SK-N-SH (cell line): ENCODE results near the gene GCH1. TPM values are rescaled to one million over a fixed set of nuclear protein-coding genes. Genes with fewer than 3 reads are reported as not detected.

Experiments used
- CTCF ChIA-PET: fragments of 300-600, 350-600 bp; formaldehyde crosslinking; extraction: SDS; loops from one replicate; lab custom pipeline; 2021; lab: Yijun Ruan, JAX
- POLR2A ChIA-PET: fragments of 350-600 bp; sonication (Branson Sonifier 250); formaldehyde crosslinking; extraction: SDS; loops from one replicate; lab custom pipeline; 2020; ENCODE audit warnings: antibody characterized with exemption, inconsistent platforms; lab: Yijun Ruan, JAX
- DNase-seq: peaks from one replicate; pipeline ENCODE4 v3.0.0; 2012
- H2AFZ ChIP-seq: fragments of 200-600 bp; sonication (generic); 2 replicates; pipeline ENCODE4 v1.8.1; 2016; ENCODE audit warnings: antibody characterized with exemption, mild to moderate bottlenecking, low read depth
- H3F3A ChIP-seq: fragments of 200-600 bp; sonication (generic); replicated peaks from 2 replicates; pipeline ENCODE3; 2016; ENCODE audit warnings: antibody characterized with exemption, mild to moderate bottlenecking; ENCODE audit not compliant: insufficient read depth
- H3K27ac ChIP-seq, 2 experiments: fragments of 200-500 bp in 1 of 2; fragments of 200-600 bp in 1 of 2; sonication (Bioruptor generic) in 1 of 2; sonication (generic), shearing (Covaris generic) in 1 of 2; 2 replicates each; pipeline versions ENCODE4 v1.5.1 to v1.6.1; 2014 to 2016; ENCODE audit warnings: low read depth in 2 of 2, inconsistent platforms in 1 of 2, low read length in 1 of 2, mild to moderate bottlenecking in 1 of 2, mixed read lengths in 1 of 2
- H3K27me3 ChIP-seq: fragments of 200-600 bp; sonication (generic), shearing (Covaris generic); 2 replicates; pipeline ENCODE4 v1.6.1; 2016; ENCODE audit warnings: mixed run types; ENCODE audit not compliant: insufficient read depth
- H3K36me3 ChIP-seq, 2 experiments: fragments of 200-500 bp in 1 of 2; fragments of 200-600 bp in 1 of 2; sonication (Bioruptor generic) in 1 of 2; sonication (generic) in 1 of 2; replicated peaks in 1 of 2; 2 replicates each; pipeline versions ENCODE3 to v1.5.1; 2014 to 2016; ENCODE audit warnings: low read length in 1 of 2, mild to moderate bottlenecking in 1 of 2; ENCODE audit not compliant: insufficient read depth in 2 of 2, control insufficient read depth in 1 of 2
- H3K4me1 ChIP-seq, 2 experiments: fragments of 200-500 bp in 1 of 2; fragments of 200-600 bp in 1 of 2; sonication (Bioruptor generic) in 1 of 2; sonication (generic), shearing (Covaris generic) in 1 of 2; 2 replicates each; pipeline versions ENCODE4 v1.5.1 to v1.6.1; 2014 to 2016; ENCODE audit warnings: low read depth in 1 of 2, low read length in 1 of 2, mixed run types in 1 of 2; ENCODE audit not compliant: insufficient read depth in 2 of 2, control insufficient read depth in 1 of 2
- H3K4me2 ChIP-seq: fragments of 200-600 bp; sonication (generic), shearing (Covaris generic); 2 replicates; pipeline ENCODE4 v1.6.1; 2017; ENCODE audit warnings: mixed run types
- H3K4me3 ChIP-seq, 2 experiments: fragments of 200-500 bp in 1 of 2; fragments of 200-600 bp in 1 of 2; sonication (Bioruptor generic) in 1 of 2; sonication (generic), shearing (Covaris generic) in 1 of 2; 2 replicates each; pipeline versions ENCODE4 v1.5.1 to v1.8.1; 2014 to 2016; ENCODE audit warnings: low read depth in 2 of 2, inconsistent platforms in 1 of 2, low read length in 1 of 2, mild to moderate bottlenecking in 1 of 2, mixed read lengths in 1 of 2, moderate library complexity in 1 of 2
- H3K79me2 ChIP-seq: fragments of 200-600 bp; sonication (generic); 2 replicates; pipeline ENCODE4 v1.8.1; 2017; ENCODE audit warnings: mild to moderate bottlenecking; ENCODE audit not compliant: insufficient read depth
- H3K9ac ChIP-seq: fragments of 200-600 bp; sonication (generic); 2 replicates; pipeline ENCODE4 v1.6.1; 2017; ENCODE audit warnings: mixed run types
- H3K9me2 ChIP-seq: fragments of 200-600 bp; sonication (generic); 2 replicates; pipeline ENCODE4 v1.6.1; 2017; ENCODE audit warnings: mixed run types
- H3K9me3 ChIP-seq: fragments of 200-600 bp; sonication (generic); 2 replicates; pipeline ENCODE4 v1.6.1; 2017; ENCODE audit warnings: mixed run types, mild to moderate bottlenecking, moderate library complexity
- H4K20me1 ChIP-seq: fragments of 200-600 bp; sonication (generic); 2 replicates; pipeline ENCODE4 v1.6.1; 2017; ENCODE audit warnings: mild to moderate bottlenecking, mixed run types; ENCODE audit not compliant: insufficient read depth
- CTCF ChIP-seq: fragments of 200-600 bp; sonication (generic); IDR thresholded peaks from 2 replicates; pipeline ENCODE4 v1.6.1; 2017; ENCODE audit warnings: antibody characterized with exemption, mild to moderate bottlenecking, moderate library complexity
- FOXJ3 ChIP-seq: sonication (generic); formaldehyde crosslinking; IDR thresholded peaks from 2 replicates; pipeline ENCODE4 v1.5.1; 2020; ENCODE audit warnings: mild to moderate bottlenecking, missing genetic modification reagents
- FOXM1 ChIP-seq: IDR thresholded peaks from 2 replicates; pipeline ENCODE4 v1.4.0; 2012; ENCODE audit warnings: low read depth, mild to moderate bottlenecking
- GATA2 ChIP-seq: sonication (generic); formaldehyde crosslinking; IDR thresholded peaks from 2 replicates; pipeline ENCODE4 v1.5.0; 2020; ENCODE audit warnings: mild to moderate bottlenecking, missing genetic modification reagents
- IRF3 ChIP-seq: fragments of 150-350 bp; IDR thresholded peaks from 2 replicates; pipeline ENCODE4 v1.6.1; 2016; ENCODE audit warnings: mild to moderate bottlenecking, low read depth, low read length
- MEF2A ChIP-seq: IDR thresholded peaks from 2 replicates; pipeline ENCODE4 v1.4.0; 2012; ENCODE audit warnings: low read depth, borderline replicate concordance
- NFIC ChIP-seq: IDR thresholded peaks from 2 replicates; pipeline ENCODE4 v1.4.0; 2012; ENCODE audit warnings: borderline replicate concordance
- NRF1 ChIP-seq: IDR thresholded peaks from 2 replicates; pipeline ENCODE4 v1.6.1; 2012; ENCODE audit warnings: low read depth, mild to moderate bottlenecking, low read length
- POLR2AphosphoS5 ChIP-seq: IDR thresholded peaks from 2 replicates; pipeline ENCODE4 v1.6.1; 2012; ENCODE audit warnings: low read depth, low read length
- RAD21 ChIP-seq: IDR thresholded peaks from 2 replicates; pipeline ENCODE4 v1.6.1; 2012; ENCODE audit warnings: mild to moderate bottlenecking, low read length
- TCF12 ChIP-seq: IDR thresholded peaks from 2 replicates; pipeline ENCODE4 v1.4.0; 2012
- YY1 ChIP-seq: IDR thresholded peaks from 2 replicates; pipeline ENCODE4 v1.4.0; 2012; ENCODE audit warnings: low read depth, mild to moderate bottlenecking
- WGBS: methylation state at CpG from one replicate; pipeline ENCODE4 v1.1.6; 2017; ENCODE audit warnings: low lambda C conversion rate; 5-methylcytosine and 5-hydroxymethylcytosine counted together
- polyA plus RNA-seq, 3 experiments: library from polyadenylated mRNA; depleted of rRNA; stranded (reverse); fragments of >200 nt; gene quantifications; 2 replicates each; pipeline ENCODE4 v1.2.3, GENCODE V29; 2012
- TF ChIP-seq, protein P1 (sequence below): fragments of 150-350 bp; IDR thresholded peaks from 2 replicates; pipeline ENCODE4 v1.6.1; 2017; ENCODE audit warnings: antibody characterized with exemption, low read length, low read depth, borderline replicate concordance

GCH1 gene
- polyA plus RNA-seq, 1 of the 3 experiments (the other 2 are of a cell fraction) = 2.2 TPM

DNA sequence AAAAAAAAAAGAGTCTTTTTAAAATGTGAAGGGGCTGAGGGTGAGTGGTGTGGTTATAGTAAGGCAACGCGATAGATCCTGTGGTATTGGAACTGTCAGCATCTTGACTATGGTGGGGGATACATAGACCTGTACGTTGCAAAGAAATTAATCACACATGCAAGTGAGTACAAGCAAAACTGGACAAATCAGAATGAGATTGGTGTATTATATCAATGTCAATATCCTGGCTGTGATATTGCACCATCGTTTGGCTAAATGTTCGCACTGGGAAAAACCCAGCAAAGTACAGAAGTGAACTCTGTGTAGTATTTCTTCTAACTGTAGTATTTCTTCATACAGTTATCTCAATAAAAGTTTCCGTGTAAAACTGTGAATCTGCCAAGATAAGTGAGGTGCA, 67.9 kb downstream of the GCH1 start:
- no peaks in the 10 kb centered on the region for H3K9me2 ChIP-seq
- ChIA-PET CTCF (interaction anchor here (0.6 kb wide), 1 partner anchor 65 kb away, joined by 3 read pairs; no protein-coding TSS in a partner anchor), POLR2A (no interaction called here)
- no peaks in the 10 kb centered on the region for H3K9me3 ChIP-seq
- no peaks in the 10 kb centered on the region for H4K20me1 ChIP-seq
- H3K4me3 ChIP-seq = no peak overlapping the region
- H3K4me2 ChIP-seq = no peak overlapping the region
- no peaks in the 10 kb centered on the region for H3F3A ChIP-seq
- no peaks in the 10 kb centered on the region for H3K79me2 ChIP-seq
- WGBS = 86% methylated on average over 6 of the region's 6 CpGs
- peak overlapping the region in 1 of 2 experiments; percentile 50; a peak in 1 of 4 replicates for H3K27ac ChIP-seq
- peaks cover 0 to 7% of the 10 kb centered on the region in 2 experiments; a peak in 2 of 4 replicates for H3K4me1 ChIP-seq
- no peak for DNase-seq
- TF ChIP-seq IRF3 (no peak), TCF12 (no peak), POLR2AphosphoS5 (no peak), NFIC (no peak), MEF2A (no peak)
- TF ChIP-seq, protein P1, sequence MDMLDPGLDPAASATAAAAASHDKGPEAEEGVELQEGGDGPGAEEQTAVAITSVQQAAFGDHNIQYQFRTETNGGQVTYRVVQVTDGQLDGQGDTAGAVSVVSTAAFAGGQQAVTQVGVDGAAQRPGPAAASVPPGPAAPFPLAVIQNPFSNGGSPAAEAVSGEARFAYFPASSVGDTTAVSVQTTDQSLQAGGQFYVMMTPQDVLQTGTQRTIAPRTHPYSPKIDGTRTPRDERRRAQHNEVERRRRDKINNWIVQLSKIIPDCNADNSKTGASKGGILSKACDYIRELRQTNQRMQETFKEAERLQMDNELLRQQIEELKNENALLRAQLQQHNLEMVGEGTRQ = no peak
- no peaks in the 10 kb centered on the region for H3K36me3 ChIP-seq
- no peak overlapping the region for H3K9ac ChIP-seq
- no peak overlapping the region for H2AFZ ChIP-seq
- 0 out of 2 replicates have a peak, but pooled peaks cover 5% of the 10 kb centered on the region for H3K27me3 ChIP-seq

- Histone ChIP-seq H3K27me3 (0 out of 2 replicates have a peak, but pooled peaks cover 5% of the 10 kb centered on the region), H3K9me3 (no peaks in the 10 kb centered on the region), H3K4me2 (no peak overlapping the region), H3K79me2 (no peaks in the 10 kb centered on the region), H3K36me3 (no peaks in the 10 kb centered on the region), H3K27ac (no peak overlapping the region), H3F3A (no peaks in the 10 kb centered on the region), H3K4me3 (no peak overlapping the region), H2AFZ (no peak overlapping the region), H4K20me1 (no peaks in the 10 kb centered on the region), H3K9ac (no peak overlapping the region), H3K9me2 (no peaks in the 10 kb centered on the region), H3K4me1 (peaks cover 0 to 7% of the 10 kb centered on the region in 2 experiments; a peak in 2 of 4 replicates)
- DNase-seq = no peak
- TF ChIP-seq NFIC = no peak
- no peak for TF ChIP-seq NRF1
- TF ChIP-seq YY1 = no peak
- no peak for TF ChIP-seq FOXM1
- ChIA-PET CTCF (interaction anchor here (0.6 kb wide), 1 partner anchor 65 kb away, joined by 3 read pairs; no protein-coding TSS in a partner anchor), POLR2A (no interaction called here)
Observed at GRCh38 chr14:54834081-54834480, 68.5 kb downstream of the GCH1 start.

DNA sequence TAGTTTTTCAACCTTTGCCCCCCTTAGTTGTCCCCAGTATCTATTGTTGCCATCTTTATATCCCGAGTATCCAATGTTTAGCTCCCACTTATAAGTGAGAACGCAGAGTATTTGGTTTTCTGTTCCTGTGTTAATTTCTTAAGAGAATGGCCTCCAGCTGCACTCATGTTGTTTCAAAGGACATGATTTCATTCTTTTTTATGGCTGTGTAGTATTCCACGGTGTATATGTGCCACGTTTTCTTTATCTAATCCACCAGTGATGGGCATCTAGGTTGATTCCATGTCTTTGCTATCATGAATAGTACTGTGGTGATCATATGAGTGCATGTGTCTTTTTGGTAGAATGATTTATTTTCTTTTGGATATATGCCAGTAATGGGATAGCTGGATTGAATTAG, 72.0 kb downstream of the GCH1 start:
- Histone ChIP-seq H4K20me1 (no peaks in the 10 kb centered on the region), H3K4me1 (no peaks in the 10 kb centered on the region), H3K27me3 (0 out of 2 replicates have a peak, but pooled peaks cover 5% of the 10 kb centered on the region), H3K4me3 (no peak overlapping the region), H3F3A (no peaks in the 10 kb centered on the region), H3K79me2 (no peaks in the 10 kb centered on the region), H3K9me2 (no peaks in the 10 kb centered on the region), H3K36me3 (no peaks in the 10 kb centered on the region), H2AFZ (no peak overlapping the region), H3K9me3 (no peaks in the 10 kb centered on the region), H3K27ac (no peak overlapping the region), H3K4me2 (no peak overlapping the region), H3K9ac (no peak overlapping the region)
- CTCF ChIA-PET = interaction anchor here (0.6 to 1.0 kb wide), 3 partner anchors 11 to 267 kb away, joined by 3 to 4 read pairs (median 3); no protein-coding TSS in a partner anchor
- TF ChIP-seq GATA2 (CRISPR knock-in tag) (no peak), CTCF (no peak), POLR2AphosphoS5 (no peak), YY1 (no peak), RAD21 (no peak), FOXJ3 (CRISPR knock-in tag) (no peak)
- TF ChIP-seq, protein P1 = no peak
- POLR2A ChIA-PET = interaction anchor here (1.6 kb wide), 1 partner anchor 12 kb away, joined by 6 read pairs; no protein-coding TSS in a partner anchor
- DNase-seq = no peak
- 57% methylated on average over 4 of the region's 4 CpGs for WGBS
